BJ (cell line): ENCODE data around the gene MYRF. TPM values are rescaled to one million over a fixed set of nuclear protein-coding genes. Genes with fewer than 3 reads are reported as not detected.

ENCODE experiments used
- CTCF ChIA-PET: fragments of 350-600 bp; formaldehyde crosslinking; extraction: SDS; loops from one replicate; lab custom pipeline; 2021; ENCODE audit warnings: antibody characterized with exemption, inconsistent platforms; lab: Yijun Ruan, JAX
- POLR2A ChIA-PET: fragments of 300-600 bp; sonication (Branson Sonifier 250); formaldehyde crosslinking; extraction: SDS; loops from one replicate; lab custom pipeline; 2021; ENCODE audit warnings: antibody characterized with exemption; lab: Charles Lee
- DNase-seq: peaks from one replicate; pipeline ENCODE4 v3.0.0-alpha.2; 2011; ENCODE audit warnings: low read depth
- H3K27me3 ChIP-seq: 2 replicates; pipeline ENCODE4 v1.6.0; 2011; ENCODE audit warnings: low read length; ENCODE audit not compliant: control insufficient read depth, insufficient read depth
- H3K36me3 ChIP-seq: 2 replicates; pipeline ENCODE4 v1.5.1; 2011; ENCODE audit warnings: low read length; ENCODE audit not compliant: control insufficient read depth, insufficient read depth
- H3K4me3 ChIP-seq: 2 replicates; pipeline ENCODE4 v1.5.1; 2011; ENCODE audit warnings: low read depth, mild to moderate bottlenecking, control low read depth, low read length
- polyA plus RNA-seq: library from polyadenylated mRNA; depleted of rRNA; stranded (reverse); fragments of >200 nt; gene quantifications from 2 replicates; pipeline ENCODE4 v1.2.3, GENCODE V29; 2011
- TF ChIP-seq, protein P1 (sequence below): IDR thresholded peaks from 2 replicates; pipeline ENCODE4 v1.5.1; 2011; ENCODE audit warnings: low read depth, mild to moderate bottlenecking, control low read depth, inconsistent platforms, low read length, moderate library complexity; ENCODE audit not compliant: insufficient read depth

MYRF gene
- polyA plus RNA-seq, 1 experiment: 0.45 TPM

DNA sequence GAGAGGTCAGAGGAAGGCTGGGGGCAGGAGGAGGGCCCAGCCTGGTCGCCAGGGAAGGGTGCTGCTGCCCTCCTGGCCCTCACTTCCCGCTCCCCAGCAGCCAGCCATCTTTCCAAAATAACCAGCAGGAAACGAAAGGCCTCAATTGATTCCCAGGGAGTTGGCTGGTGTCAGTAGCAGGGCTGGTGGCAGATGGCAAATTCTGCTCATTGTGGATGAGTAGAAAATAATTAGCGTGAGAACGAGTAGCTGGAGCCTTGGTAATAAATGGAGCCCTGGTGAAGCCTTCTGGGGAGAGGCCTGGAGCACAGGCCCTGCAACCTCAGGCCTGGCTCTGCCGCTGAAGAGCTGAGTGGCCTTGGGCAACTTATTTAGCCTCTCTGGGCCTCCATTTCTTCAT is 40.9 kb upstream of the MYRF start:
- Histone ChIP-seq H3K4me3 (no peak overlapping the region), H3K27me3 (no peaks in the 10 kb centered on the region), H3K36me3 (no peaks in the 10 kb centered on the region)
- no peak for DNase-seq
- POLR2A ChIA-PET: interaction anchor here (0.7 kb wide), 1 partner anchor 11 kb away, joined by 4 read pairs; no protein-coding TSS in a partner anchor
- CTCF ChIA-PET: interaction anchor here (1.0 kb wide), 1 partner anchor 22 kb away, joined by 4 read pairs; no protein-coding TSS in a partner anchor
- TF ChIP-seq, protein P1, sequence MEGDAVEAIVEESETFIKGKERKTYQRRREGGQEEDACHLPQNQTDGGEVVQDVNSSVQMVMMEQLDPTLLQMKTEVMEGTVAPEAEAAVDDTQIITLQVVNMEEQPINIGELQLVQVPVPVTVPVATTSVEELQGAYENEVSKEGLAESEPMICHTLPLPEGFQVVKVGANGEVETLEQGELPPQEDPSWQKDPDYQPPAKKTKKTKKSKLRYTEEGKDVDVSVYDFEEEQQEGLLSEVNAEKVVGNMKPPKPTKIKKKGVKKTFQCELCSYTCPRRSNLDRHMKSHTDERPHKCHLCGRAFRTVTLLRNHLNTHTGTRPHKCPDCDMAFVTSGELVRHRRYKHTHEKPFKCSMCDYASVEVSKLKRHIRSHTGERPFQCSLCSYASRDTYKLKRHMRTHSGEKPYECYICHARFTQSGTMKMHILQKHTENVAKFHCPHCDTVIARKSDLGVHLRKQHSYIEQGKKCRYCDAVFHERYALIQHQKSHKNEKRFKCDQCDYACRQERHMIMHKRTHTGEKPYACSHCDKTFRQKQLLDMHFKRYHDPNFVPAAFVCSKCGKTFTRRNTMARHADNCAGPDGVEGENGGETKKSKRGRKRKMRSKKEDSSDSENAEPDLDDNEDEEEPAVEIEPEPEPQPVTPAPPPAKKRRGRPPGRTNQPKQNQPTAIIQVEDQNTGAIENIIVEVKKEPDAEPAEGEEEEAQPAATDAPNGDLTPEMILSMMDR: no peak

DNA sequence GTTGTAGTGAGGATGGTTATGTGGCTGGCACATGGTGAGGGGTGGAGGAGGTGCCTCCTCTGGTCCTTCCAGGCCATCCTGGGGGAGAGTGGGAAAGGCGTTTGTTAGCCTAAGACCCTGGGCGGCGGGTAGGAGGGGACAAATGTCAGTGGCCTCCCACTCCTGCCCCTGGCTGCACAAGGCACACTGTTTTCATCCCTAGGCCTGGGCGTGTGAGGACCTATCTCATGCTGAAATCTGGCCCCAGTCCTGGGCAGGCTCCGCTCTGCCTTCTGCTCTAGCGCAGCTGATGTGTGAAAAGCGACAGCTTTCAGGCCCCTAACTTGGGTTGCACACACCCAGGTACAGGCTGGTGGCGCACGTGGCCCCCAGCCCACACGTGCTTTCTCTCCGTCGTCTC is 40.1 kb upstream of the MYRF start:
- Histone ChIP-seq H3K27me3 (no peaks in the 10 kb centered on the region), H3K4me3 (no peak overlapping the region), H3K36me3 (no peaks in the 10 kb centered on the region)
- DNase-seq: no peak
- TF ChIP-seq, protein P1: no peak
- CTCF ChIA-PET: interaction anchor here (0.9 to 1.2 kb wide), 2 partner anchors 9 to 21 kb away, joined by 3 to 4 read pairs; no protein-coding TSS in a partner anchor
- POLR2A ChIA-PET: no interaction called here

DNA sequence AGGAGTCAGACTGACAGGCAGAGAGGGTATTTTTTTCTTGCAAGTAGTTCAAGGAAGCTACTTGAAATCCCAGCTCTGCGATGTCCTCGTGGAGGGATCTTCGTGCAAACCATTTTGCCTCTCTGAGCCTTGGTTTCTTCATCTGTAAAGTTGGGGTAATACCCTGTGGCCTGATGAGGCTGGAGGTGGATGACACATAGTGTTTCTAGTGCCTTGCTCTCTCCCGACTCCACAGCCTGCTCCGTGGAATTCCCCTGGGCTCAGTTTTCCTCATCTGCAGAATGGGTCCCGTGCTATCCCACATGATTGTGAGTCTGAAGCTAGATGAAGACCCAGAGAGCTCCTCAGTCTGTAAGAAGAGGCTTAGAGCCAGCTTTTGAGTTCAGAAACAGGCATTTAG is 39.6 kb upstream of the MYRF start:
- POLR2A ChIA-PET: no interaction called here
- CTCF ChIA-PET: interaction anchor here (0.9 to 1.2 kb wide), 3 partner anchors 9 to 74 kb away, joined by 3 to 4 read pairs (median 4); no protein-coding TSS in a partner anchor
- TF ChIP-seq, protein P1: no peak
- no peaks in the 10 kb centered on the region for H3K36me3 ChIP-seq
- DNase-seq: no peak
- no peaks in the 10 kb centered on the region for H3K27me3 ChIP-seq
- H3K4me3 ChIP-seq: no peak overlapping the region

DNA sequence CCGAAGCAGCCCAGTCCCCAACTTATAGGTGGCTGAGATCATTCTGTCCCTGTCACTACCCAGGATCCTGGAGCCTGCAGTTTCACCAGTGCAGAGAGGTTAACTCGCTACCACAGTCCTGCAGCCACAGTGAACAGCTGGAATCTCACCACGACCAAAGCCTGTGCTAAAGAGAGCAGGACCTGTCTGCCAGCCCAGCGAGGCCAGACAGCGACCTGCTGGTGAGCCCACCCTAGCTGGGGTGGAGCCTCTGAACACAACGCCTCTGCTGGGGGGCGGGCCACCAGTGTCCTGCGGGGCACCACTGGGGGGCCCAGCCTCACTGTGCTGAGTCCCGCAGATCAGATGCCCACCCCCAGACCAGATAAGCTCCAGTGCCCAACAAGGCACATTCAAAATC is 39.0 kb upstream of the MYRF start:
- TF ChIP-seq, protein P1: no peak
- CTCF ChIA-PET: interaction anchor here (0.9 to 1.2 kb wide), 2 partner anchors 10 to 75 kb away, joined by 3 to 4 read pairs; no protein-coding TSS in a partner anchor
- DNase-seq: no peak
- POLR2A ChIA-PET: no interaction called here
- H3K4me3 ChIP-seq: no peak overlapping the region
- H3K36me3 ChIP-seq: no peaks in the 10 kb centered on the region
- H3K27me3 ChIP-seq: no peaks in the 10 kb centered on the region

DNA sequence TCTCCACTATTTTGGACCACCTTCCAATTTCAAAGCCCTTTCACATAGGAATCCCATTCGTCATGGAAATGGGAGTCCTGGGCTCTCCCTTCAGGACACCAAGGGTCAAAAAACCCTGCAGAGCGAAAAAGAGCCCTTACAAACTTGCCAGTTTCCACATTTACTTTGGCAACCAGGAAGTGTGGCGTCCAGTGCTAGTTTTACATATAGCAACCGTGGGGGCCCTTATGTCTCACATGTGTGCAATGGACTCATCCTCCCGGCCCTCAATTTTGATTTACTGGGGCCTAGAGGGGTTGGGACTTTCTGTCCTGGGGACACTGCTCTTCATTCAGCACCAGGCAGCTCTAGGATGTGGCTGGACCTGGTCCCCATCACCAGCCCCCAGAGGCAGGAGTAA is 38.5 kb upstream of the MYRF start:
- CTCF ChIA-PET: interaction anchor here (0.8 kb wide), 1 partner anchor 10 kb away, joined by 3 read pairs; no protein-coding TSS in a partner anchor

More for the DNA sequence above, 38.5 kb upstream of the MYRF start:
- no peak for DNase-seq
- POLR2A ChIA-PET: no interaction called here
- Histone ChIP-seq H3K36me3 (no peaks in the 10 kb centered on the region), H3K27me3 (no peaks in the 10 kb centered on the region), H3K4me3 (no peak overlapping the region)
- TF ChIP-seq, protein P1: no peak
